Endodermal cell (in vitro differentiated cells): ENCODE results near the gene PRKCE. TPM values are rescaled to one million over a fixed set of nuclear protein-coding genes. Genes with fewer than 3 reads are reported as not detected.

Source experiments
- DNase-seq: peaks from one replicate; pipeline ENCODE4 v3.0.0-alpha.2; 2017
- H3K27ac ChIP-seq: 2 replicates; pipeline ENCODE4 v1.5.1; 2013; ENCODE audit warnings: mild to moderate bottlenecking, low read depth, low read length, moderate library complexity
- H3K27me3 ChIP-seq: 2 replicates; pipeline ENCODE4 v1.6.1; 2013; ENCODE audit warnings: mild to moderate bottlenecking, low read length, moderate library complexity; ENCODE audit not compliant: insufficient read depth, control insufficient read depth, poor library complexity, severe bottlenecking
- H3K36me3 ChIP-seq: 2 replicates; pipeline ENCODE4 v1.7.0; 2013; ENCODE audit warnings: mild to moderate bottlenecking, low read length, moderate library complexity; ENCODE audit not compliant: control insufficient read depth, insufficient read depth
- H3K4me1 ChIP-seq: one replicate; pipeline ENCODE4 v1.7.0; 2013; ENCODE audit warnings: low read length; ENCODE audit not compliant: control insufficient read depth, insufficient read depth
- H3K4me3 ChIP-seq: 2 replicates; pipeline ENCODE4 v1.5.1; 2013; ENCODE audit warnings: mild to moderate bottlenecking, low read length, moderate library complexity
- H3K9ac ChIP-seq: 2 replicates; pipeline ENCODE4 v1.6.1; 2013; ENCODE audit warnings: mild to moderate bottlenecking, low read length, moderate library complexity; ENCODE audit not compliant: poor library complexity, severe bottlenecking; ENCODE audit errors: extremely low read depth
- H3K9me3 ChIP-seq: 2 replicates; pipeline ENCODE4 v1.6.1; 2013; ENCODE audit warnings: mild to moderate bottlenecking, low read length, moderate library complexity; ENCODE audit not compliant: control insufficient read depth
- H3K27ac Mint-ChIP-seq: 2 replicates; pipeline ENCODE4 v1.8.0; 2020; ENCODE audit warnings: mixed read lengths
- H3K27me3 Mint-ChIP-seq: 2 replicates; pipeline ENCODE4 v1.8.0; 2021; ENCODE audit warnings: mild to moderate bottlenecking, mixed read lengths; ENCODE audit not compliant: insufficient read depth
- H3K36me3 Mint-ChIP-seq: 2 replicates; pipeline ENCODE4 v1.8.0; 2020; ENCODE audit warnings: low read depth, mixed read lengths
- H3K4me1 Mint-ChIP-seq: 2 replicates; pipeline ENCODE4 v1.8.0; 2020; ENCODE audit warnings: mixed read lengths
- H3K4me3 Mint-ChIP-seq: 2 replicates; pipeline ENCODE4 v1.8.0; 2020; ENCODE audit warnings: mild to moderate bottlenecking, moderate library complexity, mixed read lengths
- H3K9me3 Mint-ChIP-seq: 2 replicates; pipeline ENCODE4 v1.8.0; 2020; ENCODE audit warnings: mild to moderate bottlenecking, mixed read lengths
- CTCF ChIP-seq: fragments of 200-600 bp; sonication (generic); conservative IDR thresholded peaks from 2 replicates; pipeline ENCODE4 v1.5.0; 2021; ENCODE audit warnings: antibody characterized with exemption, mild to moderate bottlenecking
- WGBS, 2 experiments: methylation state at CpG; one replicate each; pipeline versions ENCODE4 v1.1.5 to v1.1.7; 2013; ENCODE audit warnings: missing lambda C conversion rate in 2 of 2, mixed read lengths in 1 of 2; ENCODE audit not compliant: insufficient coverage in 1 of 2, insufficient read length in 1 of 2; 5-methylcytosine and 5-hydroxymethylcytosine counted together
- total RNA-seq, 2 donors: library from RNA; stranded (reverse); fragmentation: NEBNext Ultra II Directional in 1 of 2; extraction: Animal tissue kit (Norgen Biotek cat#: 25700) in 1 of 2; gene quantifications; 2 replicates in 1 of 2; 3 replicates in 1 of 2; pipeline ENCODE4 v1.2.1, GENCODE V29; 2021

The PRKCE gene
- total RNA-seq, 2 donors from 2014 or later, result 1.4 to 1.7 TPM

DNA sequence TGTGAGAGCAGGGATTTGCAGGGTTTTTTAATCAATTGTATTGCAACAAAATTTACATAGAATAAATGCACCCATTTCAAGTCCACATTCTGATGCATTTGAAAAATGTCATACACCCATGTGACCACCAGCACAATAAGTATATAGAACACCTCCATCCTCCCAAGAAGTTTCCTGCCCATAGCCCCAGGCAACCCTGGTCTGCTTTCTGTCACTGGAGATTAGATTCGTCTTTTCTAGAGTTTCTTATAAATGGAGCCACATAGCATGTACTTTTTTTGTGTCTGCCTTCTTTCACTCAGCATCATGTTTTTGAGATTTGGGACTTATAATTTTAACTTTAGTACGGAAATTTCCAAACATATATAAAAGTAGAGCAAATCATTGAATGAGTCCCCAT is 518.6 kb downstream of the PRKCE start:
- Mint-ChIP-seq H3K4me3 (no peak overlapping the region), H3K36me3 (no peaks in the 10 kb centered on the region), H3K4me1 (peaks cover 33% of the 10 kb centered on the region), H3K27ac (no peak overlapping the region), H3K27me3 (peaks cover 15% of the 10 kb centered on the region), H3K9me3 (no peaks in the 10 kb centered on the region)
- Histone ChIP-seq H3K9ac (no peak overlapping the region), H3K27me3 (no peaks in the 10 kb centered on the region), H3K4me1 (peaks cover 15% of the 10 kb centered on the region), H3K9me3 (no peaks in the 10 kb centered on the region), H3K36me3 (no peaks in the 10 kb centered on the region), H3K4me3 (no peak overlapping the region), H3K27ac (no peak overlapping the region)
- 50 to 100% methylated on average over 1 to 2 of the region's 2 CpGs for WGBS, 2 experiments
- no peak for DNase-seq
- TF ChIP-seq CTCF, result no peak

- Histone ChIP-seq H3K27me3 (no peaks in the 10 kb centered on the region), H3K9ac (no peak overlapping the region), H3K4me1 (peaks cover 15% of the 10 kb centered on the region), H3K4me3 (no peak overlapping the region), H3K36me3 (no peaks in the 10 kb centered on the region), H3K9me3 (no peaks in the 10 kb centered on the region), H3K27ac (no peak overlapping the region)
- no peak overlapping the region for H3K27ac Mint-ChIP-seq
- no peak overlapping the region for H3K4me3 Mint-ChIP-seq
- no peak for DNase-seq
- peaks cover 8% of the 10 kb centered on the region for H3K27me3 Mint-ChIP-seq
- no peak for TF ChIP-seq CTCF
- 82 to 90% methylated on average over 6 to 9 of the region's 9 CpGs for WGBS, 2 experiments
- H3K4me1 Mint-ChIP-seq, result peaks cover 33% of the 10 kb centered on the region
- H3K9me3 Mint-ChIP-seq, result no peaks in the 10 kb centered on the region
- H3K36me3 Mint-ChIP-seq, result no peaks in the 10 kb centered on the region
These were observed 519.3 kb downstream of the PRKCE start for GRCh38 chr2:46170611-46171350.

DNA sequence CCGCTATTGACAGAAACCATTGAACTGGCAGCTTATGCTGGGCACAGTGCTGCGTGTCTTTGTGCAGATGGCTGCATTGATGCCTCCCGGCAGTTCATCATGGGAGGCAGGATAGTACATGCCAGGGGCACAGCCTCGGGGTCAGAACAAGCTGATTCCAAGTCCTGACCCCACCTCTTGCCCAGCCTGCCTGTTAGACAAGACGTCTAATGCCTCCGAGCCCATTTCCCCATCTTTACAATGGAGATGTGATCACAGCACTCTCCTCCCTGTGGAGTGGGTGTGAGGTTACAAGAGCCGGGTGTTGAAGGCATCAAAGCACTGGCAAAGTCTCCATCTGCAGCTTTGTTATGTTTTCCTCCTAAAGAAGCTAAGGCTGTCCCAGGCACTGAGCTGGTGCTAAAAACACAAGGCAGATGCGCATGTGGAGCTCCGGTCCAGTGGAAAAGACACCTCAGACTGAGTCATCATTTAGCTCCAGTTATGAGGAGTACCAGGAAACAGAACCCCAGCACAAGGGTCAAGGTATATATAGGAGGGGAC is 520.0 kb downstream of the PRKCE start:
- H3K36me3 ChIP-seq, result no peaks in the 10 kb centered on the region
- peaks cover 15% of the 10 kb centered on the region for H3K4me1 ChIP-seq
- no peak overlapping the region for H3K9ac ChIP-seq
- Mint-ChIP-seq H3K4me3 (no peak overlapping the region), H3K9me3 (no peaks in the 10 kb centered on the region), H3K36me3 (no peaks in the 10 kb centered on the region), H3K27ac (no peak overlapping the region), H3K27me3 (peaks cover 6% of the 10 kb centered on the region), H3K4me1 (peaks cover 36% of the 10 kb centered on the region)
- TF ChIP-seq CTCF, result no peak
- H3K4me3 ChIP-seq, result no peak overlapping the region
- no peak overlapping the region for H3K27ac ChIP-seq
- peak; percentile 71 for DNase-seq
- no peaks in the 10 kb centered on the region for H3K27me3 ChIP-seq
- 78 to 87% methylated on average over 5 to 9 of the region's 9 CpGs for WGBS, 2 experiments
- H3K9me3 ChIP-seq, result no peaks in the 10 kb centered on the region
